ENCODE measurements around the gene CDH4. TPM values are rescaled to one million over a fixed set of nuclear protein-coding genes. Genes with fewer than 3 reads are reported as not detected.

Gene CDH4
- total RNA-seq, 1 donor from 2014 or later, result not detected

DNA sequence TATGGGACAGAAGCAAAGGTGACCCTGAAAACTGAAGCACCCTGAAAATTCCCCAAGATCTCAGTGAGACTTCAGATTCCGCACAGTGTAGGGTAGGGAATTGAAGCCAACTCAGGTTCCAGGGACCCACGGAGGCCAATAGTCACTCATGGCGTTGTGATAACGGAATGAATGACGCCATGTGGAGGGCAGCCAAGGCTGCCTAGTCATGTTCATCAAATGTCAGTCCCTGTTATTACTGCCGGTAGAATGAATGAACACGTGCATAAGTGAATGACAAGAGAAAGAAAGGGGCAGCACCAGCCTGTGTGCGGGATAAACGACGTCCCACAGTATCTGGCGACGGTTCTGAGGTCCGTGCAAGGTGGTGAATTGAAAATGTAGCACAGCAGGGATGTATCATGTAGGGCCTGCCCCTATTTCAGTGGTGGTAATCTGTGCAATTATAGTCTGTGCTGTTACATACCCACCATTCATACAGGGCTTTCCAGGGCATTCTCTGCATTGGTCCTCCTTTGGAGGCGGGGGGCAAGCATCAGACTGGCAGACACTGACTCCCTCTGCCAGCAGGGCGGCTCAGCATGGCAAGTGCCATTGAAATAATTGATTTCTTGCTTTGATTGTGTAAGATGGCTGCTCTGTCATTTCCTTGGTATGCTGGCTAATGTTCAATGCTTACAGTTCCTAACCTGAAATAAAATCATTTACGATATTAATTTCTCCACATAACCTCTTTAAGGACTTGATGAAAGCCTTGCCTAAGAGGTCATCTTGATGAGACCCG lies 386.9 kb downstream of the CDH4 start:
- no peaks in the 10 kb centered on the region for H3K4me1 Mint-ChIP-seq
- H3K36me3 Mint-ChIP-seq (ENCODE audit: low read depth), result no peaks in the 10 kb centered on the region
- peaks cover 2% of the 10 kb centered on the region for H3K9me3 Mint-ChIP-seq
- POLR2A ChIA-PET, result no interaction called here
- ATAC-seq (ENCODE audit: low read depth) (no peak), DNase-seq (no peak)
- H3K4me3 Mint-ChIP-seq, result no peak overlapping the region
- CTCF ChIA-PET, result no interaction called here
- no peaks in the 10 kb centered on the region for H3K27me3 Mint-ChIP-seq
- no peak overlapping the region for H3K27ac Mint-ChIP-seq
- intact Hi-C loops (cut with micrococcal nuclease), result no loop called here
- TF ChIP-seq, protein P1, sequence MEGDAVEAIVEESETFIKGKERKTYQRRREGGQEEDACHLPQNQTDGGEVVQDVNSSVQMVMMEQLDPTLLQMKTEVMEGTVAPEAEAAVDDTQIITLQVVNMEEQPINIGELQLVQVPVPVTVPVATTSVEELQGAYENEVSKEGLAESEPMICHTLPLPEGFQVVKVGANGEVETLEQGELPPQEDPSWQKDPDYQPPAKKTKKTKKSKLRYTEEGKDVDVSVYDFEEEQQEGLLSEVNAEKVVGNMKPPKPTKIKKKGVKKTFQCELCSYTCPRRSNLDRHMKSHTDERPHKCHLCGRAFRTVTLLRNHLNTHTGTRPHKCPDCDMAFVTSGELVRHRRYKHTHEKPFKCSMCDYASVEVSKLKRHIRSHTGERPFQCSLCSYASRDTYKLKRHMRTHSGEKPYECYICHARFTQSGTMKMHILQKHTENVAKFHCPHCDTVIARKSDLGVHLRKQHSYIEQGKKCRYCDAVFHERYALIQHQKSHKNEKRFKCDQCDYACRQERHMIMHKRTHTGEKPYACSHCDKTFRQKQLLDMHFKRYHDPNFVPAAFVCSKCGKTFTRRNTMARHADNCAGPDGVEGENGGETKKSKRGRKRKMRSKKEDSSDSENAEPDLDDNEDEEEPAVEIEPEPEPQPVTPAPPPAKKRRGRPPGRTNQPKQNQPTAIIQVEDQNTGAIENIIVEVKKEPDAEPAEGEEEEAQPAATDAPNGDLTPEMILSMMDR (IDR thresholded peaks at IDR 0.05), result no peak

DNA sequence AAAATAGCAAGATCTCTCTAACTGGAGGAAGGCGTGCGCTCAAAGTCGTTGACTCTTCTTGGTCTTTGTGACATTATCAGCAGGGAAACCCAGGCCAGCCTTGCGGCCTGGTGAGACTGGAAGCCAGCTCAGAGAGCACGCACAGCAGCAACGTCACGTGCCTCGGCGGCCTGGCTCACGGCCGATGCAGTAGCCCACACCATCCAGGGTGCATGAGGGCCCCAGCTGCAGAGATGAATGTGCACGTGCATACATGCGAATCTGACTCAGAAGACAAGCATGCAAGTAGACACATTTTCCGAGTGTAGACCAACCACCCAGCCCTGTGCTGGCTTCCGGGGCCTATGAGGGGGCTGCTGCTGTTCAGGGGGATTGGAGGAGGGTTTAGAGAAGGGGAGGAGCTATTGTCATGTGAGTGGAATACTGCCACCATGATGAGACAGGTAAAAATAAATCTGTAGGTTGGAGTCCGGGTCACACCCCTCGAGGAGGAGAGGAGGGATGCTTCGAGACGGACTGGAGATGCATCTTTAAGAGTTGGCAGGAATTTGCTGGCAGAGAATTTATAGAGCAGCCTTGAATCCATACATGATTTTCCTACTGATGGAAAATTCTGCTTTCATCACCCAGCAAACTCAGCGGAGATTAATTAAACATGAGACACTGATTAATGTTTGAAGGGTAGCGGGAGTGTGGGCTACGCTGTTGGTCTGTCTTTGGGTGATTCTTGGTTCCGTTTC lies 388.2 kb downstream of the CDH4 start:
- Mint-ChIP-seq H3K9me3 (no peaks in the 10 kb centered on the region), H3K4me3 (no peak overlapping the region), H3K27me3 (no peaks in the 10 kb centered on the region), H3K36me3 (ENCODE audit: low read depth) (no peaks in the 10 kb centered on the region), H3K4me1 (no peaks in the 10 kb centered on the region), H3K27ac (no peak overlapping the region)
- TF ChIP-seq, protein P1 (IDR thresholded peaks at IDR 0.05), result no peak
- POLR2A ChIA-PET, result no interaction called here
- DNase-seq (no peak), ATAC-seq (ENCODE audit: low read depth) (no peak)
- CTCF ChIA-PET, result no interaction called here
- intact Hi-C loops (cut with micrococcal nuclease), result no loop called here

DNA sequence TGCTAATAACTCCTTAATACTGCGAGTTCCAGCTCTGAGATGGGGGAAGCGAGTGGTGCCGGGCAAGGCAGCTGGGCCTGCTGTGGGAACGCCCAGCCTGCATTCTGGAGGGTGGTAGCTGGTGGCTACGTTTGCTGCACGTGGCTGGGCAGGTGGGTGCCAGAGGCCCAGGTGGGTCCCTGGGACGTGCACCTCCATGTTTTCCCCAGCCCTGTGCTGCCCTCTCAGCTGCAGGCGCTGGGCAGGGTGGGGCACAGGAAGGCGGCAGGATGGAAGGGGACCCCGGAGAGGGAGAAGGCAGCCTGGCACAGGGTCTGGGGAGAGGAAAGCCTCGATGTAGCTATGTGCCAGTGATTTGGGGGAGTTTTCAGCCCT lies 388.8 kb downstream of the CDH4 start:
- intact Hi-C loops (cut with micrococcal nuclease), result no loop called here
- Mint-ChIP-seq H3K4me3 (no peak overlapping the region), H3K36me3 (ENCODE audit: low read depth) (no peaks in the 10 kb centered on the region), H3K27ac (no peak overlapping the region), H3K27me3 (no peaks in the 10 kb centered on the region), H3K4me1 (no peaks in the 10 kb centered on the region), H3K9me3 (no peaks in the 10 kb centered on the region)
- DNase-seq (no peak), ATAC-seq (ENCODE audit: low read depth) (no peak)
- CTCF ChIA-PET, result no interaction called here
- POLR2A ChIA-PET, result no interaction called here
- TF ChIP-seq, protein P1 (IDR thresholded peaks at IDR 0.05), result no peak

DNA sequence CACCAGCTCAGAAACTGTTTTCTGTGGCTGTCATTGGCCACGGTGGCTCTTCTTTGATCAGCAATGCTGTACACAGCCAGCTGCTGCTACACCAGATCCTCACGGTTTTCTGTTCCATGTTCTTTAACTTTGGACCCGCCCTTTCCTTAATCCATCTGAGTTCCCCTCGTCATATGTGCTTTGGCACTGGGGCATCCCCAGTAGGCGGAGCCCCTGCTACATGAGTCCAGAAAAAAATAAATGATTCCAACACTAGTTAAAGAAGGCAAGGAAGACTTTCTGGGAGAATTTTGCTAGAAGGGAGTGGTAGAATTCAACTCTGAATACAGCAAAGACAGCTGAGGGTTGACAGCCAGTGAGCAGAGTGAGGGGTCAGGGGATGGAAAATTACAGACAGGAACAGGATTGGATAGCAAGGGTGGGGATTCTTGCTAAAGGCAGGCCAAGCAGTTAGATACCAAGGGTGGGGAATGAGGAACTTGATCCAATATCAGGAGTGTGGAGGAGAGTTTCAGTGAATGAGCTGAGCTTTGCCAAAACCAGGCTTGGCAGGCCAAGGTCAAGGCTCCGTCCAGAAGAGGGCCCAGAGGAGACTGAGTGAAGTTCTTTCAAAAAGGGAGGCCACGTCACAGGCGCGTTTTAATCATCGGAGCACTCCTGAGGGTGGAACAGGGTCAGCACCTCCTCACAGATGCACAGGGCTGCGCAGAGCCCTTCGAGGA lies 391.8 kb downstream of the CDH4 start:
- H3K9me3 Mint-ChIP-seq, result no peaks in the 10 kb centered on the region
- no peaks in the 10 kb centered on the region for H3K4me1 Mint-ChIP-seq
- CTCF ChIA-PET, result no interaction called here
- no peaks in the 10 kb centered on the region for H3K36me3 Mint-ChIP-seq (ENCODE audit: low read depth)
- POLR2A ChIA-PET, result no interaction called here
- intact Hi-C loops (cut with micrococcal nuclease), result no loop called here
- no peak overlapping the region for H3K4me3 Mint-ChIP-seq
- ATAC-seq (ENCODE audit: low read depth) (no peak), DNase-seq (no peak)
- H3K27ac Mint-ChIP-seq, result no peak overlapping the region
- no peaks in the 10 kb centered on the region for H3K27me3 Mint-ChIP-seq
- TF ChIP-seq, protein P1 (IDR thresholded peaks at IDR 0.05), result no peak

All from activated B cell treated with CpG ODN at 0.5 μM for 24 hours (primary cell).